GM18907 (cell line): Measurements from ENCODE around the gene PGP.
A peak's percentile ranks its signal among the peaks of the same experiment; 100 is the strongest.
"Not testable (repeated sequence)": the region's sequence is repeated elsewhere in the genome, so short reads cannot be mapped to it uniquely, and the experiment has no call there.

Experiments used
- ATAC-seq: cut with Tn5 transposase; IDR thresholded peaks from one replicate; pipeline ENCODE4 v1.9.1; 2021; ENCODE audit warnings: mild to moderate bottlenecking, moderate library complexity; ENCODE audit not compliant: unreplicated experiment

The PGP gene, protein sequence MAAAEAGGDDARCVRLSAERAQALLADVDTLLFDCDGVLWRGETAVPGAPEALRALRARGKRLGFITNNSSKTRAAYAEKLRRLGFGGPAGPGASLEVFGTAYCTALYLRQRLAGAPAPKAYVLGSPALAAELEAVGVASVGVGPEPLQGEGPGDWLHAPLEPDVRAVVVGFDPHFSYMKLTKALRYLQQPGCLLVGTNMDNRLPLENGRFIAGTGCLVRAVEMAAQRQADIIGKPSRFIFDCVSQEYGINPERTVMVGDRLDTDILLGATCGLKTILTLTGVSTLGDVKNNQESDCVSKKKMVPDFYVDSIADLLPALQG

GRCh38 chr16:2214719-2214968 is at the start of gene PGP:
PGP (minus strand) TSS chr16:2214840; CDS start chr16:2214777, 63 bp downstream.
- ATAC-seq, result peak; percentile 74

DNA sequence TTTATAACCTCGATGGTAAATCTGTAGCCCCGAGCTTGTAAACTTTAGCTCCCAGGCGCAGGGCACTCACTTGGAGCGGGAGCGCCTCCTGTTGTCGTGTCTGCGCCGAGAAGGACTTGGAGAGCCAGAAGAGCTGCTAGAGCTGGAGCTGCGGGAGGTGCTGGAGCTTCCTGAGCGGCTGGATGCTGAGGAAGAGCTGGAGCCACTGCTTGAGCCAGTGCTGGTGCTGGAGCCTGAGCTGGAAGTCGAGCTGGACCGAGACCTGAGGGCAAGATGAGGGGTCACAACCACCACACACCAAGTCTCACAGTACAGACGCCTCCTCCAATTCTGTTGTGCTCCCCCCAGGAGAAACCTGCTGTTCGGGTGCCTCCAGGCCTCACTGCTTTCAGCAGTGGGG is 48.4 kb upstream of the PGP start:
- not testable (repeated sequence) for ATAC-seq

GRCh38 chr16:2260250-2260649 is 45.6 kb upstream of the PGP start:
- no peak for ATAC-seq

DNA sequence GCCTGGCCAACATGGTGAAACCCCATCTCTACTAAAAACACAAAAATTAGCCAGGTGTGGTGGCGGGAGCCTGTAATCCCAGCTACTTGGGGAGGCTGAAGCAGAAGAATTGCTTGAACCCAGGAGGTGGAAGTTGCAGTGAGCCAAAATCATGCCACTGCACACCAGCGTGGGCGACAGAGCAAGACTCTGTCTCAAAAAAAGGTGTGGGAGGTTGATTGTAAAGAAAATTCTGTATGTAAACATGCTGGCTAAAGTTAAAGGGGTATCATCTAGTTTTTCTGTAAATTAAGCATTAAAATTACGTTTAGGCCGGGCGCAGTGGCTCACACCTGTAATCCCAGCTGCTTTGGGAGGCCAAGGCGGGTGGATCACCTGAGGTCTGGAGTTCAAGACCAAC is 43.9 kb upstream of the PGP start:
- ATAC-seq, result not testable (repeated sequence)

- ATAC-seq, result no peak
Measured at GRCh38 chr16:2257726-2258125, 43.1 kb upstream of the PGP start.

- no peak for ATAC-seq
Measured at GRCh38 chr16:2256531-2257140, 42.0 kb upstream of the PGP start.

GRCh38 chr16:2253293-2253692 is 38.7 kb upstream of the PGP start:
- ATAC-seq, result no peak

DNA sequence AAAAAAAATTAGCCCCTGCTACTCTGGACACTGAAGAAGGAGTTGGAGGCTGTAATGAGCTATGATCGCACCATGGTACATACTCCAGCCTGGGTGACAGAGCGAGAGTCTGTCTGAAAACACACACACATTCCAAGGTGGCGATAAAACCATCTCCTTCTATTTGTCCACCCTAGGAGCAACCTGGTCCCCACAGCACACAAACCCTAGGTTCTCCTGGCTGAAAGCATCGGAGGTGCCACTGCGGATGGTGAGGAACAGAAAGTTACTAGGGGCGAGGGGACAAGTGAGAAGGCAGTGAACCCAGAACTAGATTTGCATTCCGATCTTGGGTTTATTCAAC is 38.1 kb upstream of the PGP start:
- ATAC-seq, result no peak

DNA sequence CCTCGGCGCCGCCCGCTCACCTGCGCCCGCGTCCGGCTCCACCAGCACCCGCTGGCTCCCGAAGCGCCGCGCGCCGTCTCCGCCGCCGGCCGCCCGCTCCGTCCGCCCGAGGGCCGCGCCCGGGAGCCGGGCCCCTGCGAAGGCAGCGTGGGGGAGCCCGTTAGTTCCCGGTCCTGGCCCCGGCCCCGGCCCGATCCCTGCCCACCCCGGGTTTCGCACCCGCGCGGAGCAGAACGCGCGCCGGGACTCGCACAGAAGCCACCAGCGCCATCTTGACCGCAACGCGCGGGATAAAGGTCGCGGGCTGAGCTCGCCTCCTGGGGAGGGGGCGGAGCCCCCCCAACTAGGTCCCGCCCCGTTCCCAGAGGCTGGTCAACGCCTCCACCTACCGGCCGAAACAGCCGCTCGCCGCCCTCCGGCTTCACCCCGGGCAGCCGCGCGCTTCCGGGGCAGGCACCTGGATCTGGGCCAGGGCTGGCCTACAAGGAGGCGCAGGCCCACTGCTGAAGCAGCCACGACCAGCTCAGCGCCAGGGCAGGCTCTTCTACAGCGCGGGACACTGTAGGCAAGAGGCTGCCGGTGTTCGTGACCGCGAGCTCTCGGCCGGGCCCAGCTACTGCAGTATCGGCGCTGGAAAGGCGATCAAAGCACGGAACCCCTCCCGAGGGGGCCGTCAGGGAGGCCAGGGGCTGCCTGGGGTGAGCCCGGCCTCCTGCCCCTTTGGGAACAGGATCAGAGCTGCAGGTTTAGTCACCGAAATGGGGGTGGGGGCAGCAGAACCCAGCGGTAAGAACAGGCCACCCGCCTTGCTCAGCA is 36.9 kb upstream of the PGP start, which contains the start of gene ECI1:
ECI1 (minus strand) TSS at position 292 of the 816 bp plus-strand sequence; CDS start at position 271, 21 bp downstream.
- peak; percentile 88 for ATAC-seq

- no peak for ATAC-seq
Measured at GRCh38 chr16:2250652-2251295, 36.1 kb upstream of the PGP start.

DNA sequence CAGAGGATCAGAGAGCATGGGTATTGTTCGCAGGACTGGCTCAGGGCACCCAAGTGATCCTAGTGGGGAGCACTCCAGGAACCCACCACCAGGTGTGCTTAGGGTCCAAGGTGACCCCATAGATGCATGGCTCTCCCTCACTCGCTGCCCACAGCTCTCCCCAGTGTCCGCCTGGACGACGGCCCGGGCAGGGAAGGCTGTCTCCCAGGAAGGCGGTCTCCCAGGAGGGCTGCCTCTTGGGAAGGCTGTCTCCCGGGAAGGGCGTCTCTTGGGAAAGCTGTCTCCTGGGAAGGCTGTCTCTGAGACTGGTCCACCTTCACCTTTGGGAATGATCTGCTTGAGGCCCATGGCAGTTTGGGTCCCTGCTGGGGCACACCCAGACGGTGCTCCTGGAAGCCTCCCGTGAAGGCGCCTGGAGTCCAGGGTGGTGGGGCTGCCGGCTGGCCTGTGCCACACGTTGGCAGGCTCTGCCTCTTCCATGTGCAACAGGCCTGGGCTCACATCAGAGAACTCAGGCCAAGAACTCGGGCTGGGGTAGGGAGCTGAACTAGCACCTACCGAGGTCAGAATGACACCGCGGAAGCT is 31.8 kb upstream of the PGP start:
- no peak for ATAC-seq

DNA sequence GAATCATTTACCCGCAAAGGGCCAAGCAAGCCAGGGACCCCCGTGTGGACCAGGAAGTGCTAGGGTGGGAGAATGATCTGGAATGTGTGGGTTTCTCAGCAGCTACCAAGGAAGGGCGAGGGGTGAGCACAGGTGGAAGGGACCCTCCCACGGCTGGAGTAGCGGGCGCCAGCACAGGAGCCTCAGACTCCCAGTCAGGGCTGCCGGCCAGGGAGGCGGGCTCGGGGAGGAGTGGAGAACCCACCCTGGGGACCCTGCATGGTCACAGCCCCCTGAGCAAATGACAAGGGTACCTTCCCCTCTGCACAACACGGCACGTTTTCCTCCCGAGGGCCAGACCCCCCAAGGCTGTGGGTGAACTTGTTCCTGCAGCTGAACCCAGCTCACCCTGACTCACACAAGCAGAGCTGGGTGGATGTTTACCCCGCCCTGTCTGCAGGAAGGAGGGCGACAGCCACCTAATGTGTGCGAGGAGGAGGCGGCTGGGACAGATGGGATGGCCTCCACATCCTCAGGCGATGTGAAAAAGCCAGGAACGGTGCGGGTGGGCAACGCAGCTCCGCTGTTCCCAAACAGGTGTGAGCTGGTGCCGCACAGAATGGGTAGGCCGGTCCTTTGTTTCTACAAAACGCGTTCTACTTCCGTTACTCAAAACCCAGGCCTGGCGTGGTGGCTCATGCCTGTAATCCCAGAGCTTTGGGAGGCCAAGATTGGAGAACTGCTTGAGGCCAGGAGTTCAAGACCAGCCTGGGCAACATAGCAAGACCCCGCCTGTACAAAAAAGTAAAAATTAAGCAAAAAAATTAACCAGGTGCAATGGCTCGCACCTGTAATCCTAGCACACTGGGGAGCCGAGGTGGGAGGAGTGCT is 30.5 kb upstream of the PGP start:
- no peak for ATAC-seq

- ATAC-seq, result no peak
Measured at GRCh38 chr16:2244301-2244700, 29.7 kb upstream of the PGP start.

GRCh38 chr16:2243781-2244180 is 29.1 kb upstream of the PGP start:
- ATAC-seq, result no peak

DNA sequence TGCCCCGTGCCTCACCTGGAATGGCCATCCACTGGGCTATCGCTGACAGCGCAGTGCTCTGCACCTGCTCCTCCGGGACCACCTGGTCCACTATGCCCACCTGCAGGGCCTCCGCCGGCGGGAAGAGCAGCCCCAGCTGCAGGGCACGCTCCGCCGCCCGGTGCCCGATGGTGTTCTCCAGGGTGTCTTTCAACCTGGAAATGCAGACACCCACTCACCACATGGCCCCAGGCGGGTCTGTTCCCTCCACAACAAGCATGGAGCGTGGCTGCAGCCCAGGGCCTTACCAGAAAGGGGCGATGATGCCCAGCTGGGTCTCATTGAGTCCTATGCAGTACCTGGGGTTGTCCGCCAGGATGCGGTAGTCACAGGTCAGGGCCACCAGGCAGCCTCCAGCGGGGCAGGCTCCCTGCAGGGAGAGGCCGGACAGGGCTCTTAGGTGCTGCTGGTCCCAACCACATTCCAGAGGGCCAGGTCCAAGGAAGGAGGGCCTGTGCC is 28.4 kb upstream of the PGP start:
- no peak for ATAC-seq

DNA sequence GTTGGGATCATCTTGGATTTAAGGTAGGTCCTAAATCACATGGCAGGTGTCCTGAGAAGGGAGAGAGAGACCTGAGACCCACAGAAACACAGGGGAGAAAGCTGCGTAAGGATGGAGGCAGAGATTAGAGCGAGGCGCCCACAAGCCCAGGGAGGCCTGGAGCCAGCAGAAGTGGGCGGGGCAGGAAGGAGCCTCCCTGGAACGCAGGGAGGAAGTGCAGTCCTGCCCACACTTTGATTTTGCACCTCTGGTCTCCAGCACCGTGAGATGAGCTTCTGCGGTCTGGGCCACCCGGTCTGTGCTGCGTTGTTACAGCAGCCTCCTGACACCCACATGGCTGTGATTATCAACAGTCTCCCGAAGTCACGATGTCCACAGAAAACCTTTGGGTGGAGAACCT is 28.0 kb upstream of the PGP start:
- ATAC-seq, result no peak

DNA sequence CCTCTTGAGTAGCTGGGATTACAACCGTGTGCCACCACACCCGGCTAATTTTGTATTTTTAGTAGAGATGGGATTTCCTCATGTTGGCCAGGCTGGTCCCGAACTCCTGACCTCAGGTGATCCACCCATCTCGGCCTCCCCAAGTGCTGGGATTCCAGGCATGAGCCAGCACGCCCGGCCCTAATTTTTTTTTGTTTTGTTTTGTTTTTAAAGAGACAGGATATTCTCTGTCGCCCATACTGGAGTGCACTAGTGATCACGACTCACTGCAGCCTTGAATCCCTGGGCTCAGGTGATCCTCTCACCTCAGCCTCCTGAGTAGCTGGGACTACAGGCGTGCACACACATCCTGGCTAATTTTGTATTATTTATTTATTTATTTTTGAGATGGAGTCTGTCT is 25.7 kb upstream of the PGP start:
- ATAC-seq, result not testable (repeated sequence)

GRCh38 chr16:2238838-2239675 is 24.4 kb upstream of the PGP start:
- ATAC-seq, result no peak

DNA sequence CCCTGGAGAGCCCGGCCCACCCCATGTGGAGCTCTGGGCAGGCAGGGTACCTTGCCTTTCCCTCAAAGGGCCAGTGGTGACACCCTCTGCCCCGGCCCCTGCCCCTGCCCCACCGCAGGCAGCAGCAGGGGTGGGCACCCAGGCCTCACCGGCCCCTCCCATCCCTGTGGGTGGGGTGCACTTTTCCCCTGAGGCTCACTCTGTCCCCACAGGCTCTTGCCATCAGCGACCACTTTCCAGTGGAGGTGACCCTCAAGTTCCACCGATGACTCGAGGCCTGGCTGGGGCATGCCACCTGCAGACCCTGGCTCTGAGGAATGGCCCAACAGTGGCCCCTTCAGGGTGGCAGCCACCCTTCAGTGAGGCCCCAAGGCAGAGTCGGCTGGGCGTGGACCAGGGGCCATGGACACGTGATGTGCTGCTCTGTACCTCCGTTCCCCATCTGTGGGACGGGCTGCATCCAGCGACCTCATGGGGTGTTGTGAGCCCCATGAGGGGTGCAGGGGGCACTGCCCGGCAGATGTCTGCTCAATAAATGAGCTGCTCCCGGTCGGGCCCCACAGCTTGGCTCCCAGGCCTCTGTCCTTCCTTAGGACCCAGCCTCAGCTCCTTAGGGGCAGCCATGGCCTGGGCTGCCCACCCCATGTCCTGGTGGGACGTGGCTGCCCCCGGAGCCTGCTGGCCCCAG is 23.7 kb upstream of the PGP start:
- ATAC-seq, result no peak
